ENCODE measurements around the gene HDGF.

HDGF gene

DNA sequence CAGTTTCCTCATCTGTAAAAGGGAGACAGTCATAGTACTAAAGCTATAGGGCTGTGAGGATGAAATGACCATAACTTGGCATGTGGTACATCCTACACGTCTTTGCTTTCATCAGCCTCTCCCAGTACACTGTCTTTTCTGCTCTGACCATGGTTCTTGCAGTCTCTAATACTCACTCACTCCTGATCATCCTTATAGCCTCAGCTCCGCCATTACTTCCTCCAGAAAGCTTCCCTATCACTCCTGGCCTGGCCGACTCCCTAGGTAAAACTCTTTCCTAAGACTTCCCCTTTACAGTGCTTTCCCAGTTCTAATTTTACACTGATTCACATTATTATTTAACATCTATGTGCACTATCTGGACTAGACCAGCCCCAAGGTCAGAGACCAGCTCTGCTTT, 5.6 kb downstream of the HDGF start:
- DNase-seq: no peak

DNA sequence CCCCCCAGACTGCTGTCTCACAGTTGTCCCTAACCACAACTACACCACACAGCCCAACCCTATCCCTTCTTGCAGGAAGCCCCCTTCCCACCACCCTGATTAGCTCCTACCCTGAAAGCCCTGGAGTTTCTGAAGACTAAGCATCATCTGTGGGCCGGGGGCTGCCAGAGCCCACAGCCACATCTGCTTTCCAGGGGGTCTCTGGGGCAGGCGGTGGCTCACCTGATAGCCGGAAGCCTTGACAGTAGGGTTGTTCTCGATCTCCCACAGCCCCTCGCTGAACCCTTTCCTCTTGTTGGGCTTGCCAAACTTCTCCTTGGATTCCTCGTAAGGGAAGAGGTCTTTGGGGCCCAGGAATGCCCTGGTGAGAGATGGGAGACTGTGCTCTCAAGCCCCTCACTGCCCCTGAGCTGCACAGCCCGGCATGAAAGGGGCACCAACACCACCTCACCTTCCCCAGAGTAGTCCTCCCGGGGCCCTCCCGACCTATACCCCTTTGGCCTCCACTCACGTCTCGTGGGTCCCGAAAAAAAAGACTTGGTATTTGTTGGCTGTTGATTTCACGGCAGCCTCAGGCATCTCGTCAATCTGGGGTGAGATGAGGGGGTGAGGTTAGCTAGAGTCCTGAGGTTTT, 6.6 kb downstream of the HDGF start:
- no peak for DNase-seq

DNA sequence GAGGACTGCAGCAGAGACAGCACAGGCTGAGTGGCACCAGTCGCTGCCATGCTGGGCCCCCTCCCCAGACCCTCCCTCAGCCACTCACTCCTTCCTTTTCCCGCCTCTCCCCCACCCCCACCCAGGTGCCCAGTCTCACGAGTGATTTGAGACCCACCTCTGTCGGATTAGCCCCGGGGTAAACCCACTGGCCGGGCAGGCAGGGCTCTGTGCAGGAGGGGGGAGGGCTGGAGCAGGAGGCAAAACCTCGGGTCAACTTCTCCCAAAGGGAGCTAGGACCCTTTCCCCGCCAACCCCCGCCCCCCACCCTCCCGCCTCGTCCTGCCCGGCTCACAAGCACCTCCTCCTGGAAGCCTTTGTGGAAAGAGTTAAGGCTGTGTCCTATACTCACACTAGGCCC, 7.1 kb downstream of the HDGF start:
- no peak for DNase-seq

DNA sequence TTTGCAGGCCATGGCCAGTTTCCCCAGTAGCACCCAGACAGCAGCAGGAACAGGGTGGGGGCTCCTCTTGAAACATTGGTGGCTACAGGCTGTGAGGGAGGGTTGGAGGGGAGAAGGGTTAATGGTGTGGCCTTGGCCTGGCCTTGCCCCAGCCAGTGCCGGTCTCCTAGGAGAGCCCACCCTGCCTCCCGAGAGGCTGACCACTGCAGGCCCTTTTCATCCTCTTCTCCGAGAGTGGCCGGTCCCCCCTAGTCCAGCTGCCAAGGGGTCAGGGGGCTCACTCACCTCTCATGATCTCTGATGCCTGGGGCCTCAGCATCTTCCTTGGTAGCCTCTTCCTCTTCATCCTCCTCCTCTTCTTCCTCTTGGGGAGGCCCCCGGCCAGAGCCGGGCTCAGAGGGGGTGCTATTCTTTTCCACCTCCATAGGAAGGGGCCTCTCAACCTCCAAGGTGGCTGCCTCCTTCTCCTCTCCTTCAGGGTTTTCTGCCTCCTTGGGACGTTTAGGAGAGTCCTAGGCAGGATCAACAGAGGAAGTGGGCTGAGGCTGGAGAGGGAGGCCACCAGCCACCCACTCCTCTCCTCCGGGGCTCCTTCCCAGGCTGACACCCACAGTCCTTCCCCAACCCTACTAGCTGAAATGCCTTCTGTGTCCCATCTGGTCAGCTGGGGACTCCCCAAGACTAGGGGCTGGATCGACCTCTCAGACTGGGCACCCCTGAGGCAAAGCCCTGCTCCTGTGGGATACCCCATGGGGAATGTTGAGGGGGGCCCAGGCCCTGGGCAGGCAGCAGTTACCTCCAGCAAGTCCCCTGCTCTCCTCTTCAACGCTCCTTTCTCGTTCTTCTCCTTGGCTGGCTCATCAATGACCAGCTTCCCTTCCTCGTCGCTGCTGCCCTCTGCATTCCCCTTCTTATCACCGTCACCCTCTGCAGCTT, 7.8 kb downstream of the HDGF start:
- DNase-seq: no peak

DNA sequence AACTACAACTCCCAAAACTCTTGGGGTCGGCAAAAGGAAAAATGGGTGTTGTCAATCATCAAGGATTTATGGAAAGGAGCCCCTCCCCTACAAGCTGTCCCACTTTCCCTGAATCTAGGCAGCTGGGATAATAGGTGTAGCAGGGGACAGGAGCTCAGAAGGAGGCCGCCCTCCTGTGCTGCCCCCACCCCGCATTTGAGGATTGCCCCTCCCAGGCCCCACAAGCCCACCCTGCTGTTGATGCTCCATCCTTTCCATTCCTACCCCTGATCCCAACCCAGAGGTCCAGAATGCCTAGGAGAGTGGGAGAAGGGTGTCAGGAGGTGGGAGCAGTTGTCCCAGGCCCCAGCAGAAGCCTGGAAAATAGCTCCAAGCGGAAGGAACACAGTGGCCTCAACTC, 8.7 kb downstream of the HDGF start:
- no peak for DNase-seq

DNA sequence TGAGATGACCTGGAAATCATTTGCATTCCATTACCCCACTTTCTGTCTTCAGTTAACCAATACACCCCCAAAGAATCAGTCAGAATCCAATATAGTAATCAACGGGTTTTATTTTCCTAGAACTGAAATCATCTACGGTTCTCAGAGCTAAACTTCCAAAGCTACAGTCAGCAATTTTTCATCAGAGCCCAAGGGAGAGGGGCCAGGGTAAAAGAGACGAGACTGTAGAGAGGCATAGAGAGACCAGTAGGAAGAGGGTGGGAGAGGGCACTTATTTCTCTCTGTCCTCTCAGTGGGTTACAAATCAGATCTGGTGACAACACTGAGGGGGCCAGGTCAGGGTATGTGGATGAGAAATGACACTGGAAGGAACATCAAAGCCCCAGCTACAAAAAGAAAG, 9.5 kb downstream of the HDGF start:
- no peak for DNase-seq

DNA sequence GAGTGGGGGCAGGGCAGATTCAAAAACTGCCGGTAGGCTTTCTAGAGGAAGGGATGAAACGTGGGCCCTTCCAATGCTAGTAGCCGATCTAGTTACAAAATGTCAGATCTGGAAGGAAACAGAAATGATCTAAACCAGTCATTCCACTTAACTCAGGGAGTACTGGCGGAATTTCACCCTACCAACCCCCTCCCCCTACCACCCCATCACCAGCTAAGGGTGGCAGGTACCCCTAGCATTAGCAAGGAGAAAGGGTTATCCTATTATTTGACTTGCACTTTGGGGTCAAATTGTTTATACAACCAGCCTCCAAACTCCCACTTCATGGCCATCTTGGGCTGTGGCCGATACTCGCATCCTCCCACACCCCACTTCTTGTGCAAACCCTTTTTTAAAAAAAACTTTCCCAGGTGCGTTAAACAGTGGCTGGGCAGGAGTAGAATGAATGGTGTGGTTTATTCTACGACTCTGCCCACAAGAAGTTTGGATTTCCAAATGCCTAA, 9.9 kb downstream of the HDGF start:
- DNase-seq: no peak

DNA sequence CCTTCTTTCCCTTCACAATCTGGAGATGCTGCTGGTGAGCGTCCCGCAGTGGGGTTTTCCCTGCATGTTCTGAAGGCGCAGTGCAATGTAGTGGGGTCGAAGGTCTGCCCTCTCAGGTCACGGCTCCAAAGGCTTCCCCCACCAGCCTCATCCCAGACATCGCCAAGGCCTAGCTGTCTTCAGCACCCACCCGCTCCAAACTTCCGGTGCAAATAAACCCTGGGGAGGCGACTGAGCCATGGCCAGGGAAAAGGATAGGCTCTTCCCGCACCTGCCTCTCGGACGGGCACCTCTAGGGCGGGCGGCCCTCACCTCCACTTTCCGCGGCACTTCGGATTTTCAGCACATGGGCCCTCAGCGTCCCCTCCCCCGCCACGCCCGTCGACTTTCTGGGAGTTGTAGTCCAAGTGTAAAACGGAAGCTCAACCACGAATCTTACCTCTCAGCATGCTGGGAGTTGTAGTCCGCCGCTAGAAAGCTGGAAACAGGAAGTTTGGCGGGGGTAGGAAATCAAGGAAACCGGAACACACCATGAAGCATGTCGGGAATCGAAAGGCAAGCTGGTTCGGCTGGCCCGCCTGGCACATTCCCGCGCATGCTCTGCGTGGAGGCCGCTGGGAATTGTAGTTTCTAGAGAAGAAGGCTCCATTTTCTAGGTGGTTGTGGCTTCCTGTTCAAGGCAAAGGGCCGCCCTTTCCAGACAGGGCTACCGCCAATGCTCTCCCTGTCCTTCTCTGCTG, 10.6 kb downstream of the HDGF start, which contains the start of gene MRPL24:
Gene MRPL24, minus strand, starts transcription at position 348 of the 740 bp plus-strand sequence. CDS start 2,384 bp downstream, outside the sequence.
- DNase-seq: peak; percentile 99

DNA sequence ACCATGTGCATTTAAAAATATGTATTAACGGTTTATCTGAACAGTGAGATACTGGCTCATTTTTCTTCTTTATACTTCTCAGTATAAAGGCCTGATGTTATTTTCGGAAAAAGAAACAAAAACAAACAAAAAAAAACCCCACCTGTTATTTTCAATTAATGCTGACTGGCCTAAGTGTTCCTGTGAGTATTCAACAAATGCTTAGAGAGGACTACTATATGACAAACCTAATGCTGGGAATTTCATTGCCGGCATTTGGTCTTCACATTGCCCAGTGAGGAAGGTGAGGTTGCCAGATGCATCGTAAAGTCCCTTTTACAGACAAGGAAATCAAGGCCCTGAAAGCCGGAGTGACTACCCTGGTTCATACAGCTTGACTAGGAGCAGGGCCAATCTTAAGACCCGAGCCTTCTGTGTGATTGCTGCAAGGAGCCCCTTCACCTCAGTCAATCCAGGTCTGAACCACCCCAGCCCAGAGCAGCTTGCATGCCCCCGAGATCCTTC, 11.2 kb downstream of the HDGF start:
- DNase-seq: no peak

DNA sequence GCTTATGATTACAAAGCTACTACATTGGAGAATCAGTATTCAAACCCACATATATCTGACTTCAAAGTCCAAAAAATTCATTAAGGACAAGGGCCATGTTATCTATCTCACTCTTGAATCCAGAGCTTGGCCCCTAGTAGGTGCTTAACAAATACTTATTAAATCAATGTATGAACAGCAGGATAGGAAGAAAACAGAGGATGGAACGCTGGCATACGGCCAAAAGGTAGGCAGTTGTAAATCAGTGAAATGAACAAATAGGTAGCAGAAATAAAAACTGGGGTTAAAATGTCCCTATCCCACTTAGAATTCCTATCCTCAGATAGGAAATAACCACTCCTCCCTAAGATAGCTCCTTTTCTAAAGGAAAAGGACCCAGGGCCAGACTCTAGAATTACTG, 12.6 kb downstream of the HDGF start:
- no peak for DNase-seq

DNA sequence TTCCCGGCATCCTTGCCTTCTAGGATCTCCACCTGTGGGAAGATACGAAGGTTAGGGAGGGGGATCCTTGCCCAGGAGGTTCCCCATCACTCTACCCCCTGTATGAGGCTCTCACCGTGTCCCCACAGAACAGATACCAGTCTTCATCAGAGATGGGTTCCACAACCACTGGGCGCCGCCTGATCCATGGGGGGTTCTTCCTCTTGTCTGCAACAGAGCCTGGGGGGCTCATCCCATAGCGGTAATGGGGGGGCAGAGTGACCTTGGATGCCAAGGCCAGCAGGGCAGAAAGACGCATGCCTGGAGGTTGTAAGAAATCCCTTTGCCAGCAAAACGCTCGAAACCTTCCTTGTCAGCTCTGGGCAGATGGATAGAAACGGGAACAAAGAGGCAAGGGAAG, 13.1 kb downstream of the HDGF start:
- no peak for DNase-seq

DNA sequence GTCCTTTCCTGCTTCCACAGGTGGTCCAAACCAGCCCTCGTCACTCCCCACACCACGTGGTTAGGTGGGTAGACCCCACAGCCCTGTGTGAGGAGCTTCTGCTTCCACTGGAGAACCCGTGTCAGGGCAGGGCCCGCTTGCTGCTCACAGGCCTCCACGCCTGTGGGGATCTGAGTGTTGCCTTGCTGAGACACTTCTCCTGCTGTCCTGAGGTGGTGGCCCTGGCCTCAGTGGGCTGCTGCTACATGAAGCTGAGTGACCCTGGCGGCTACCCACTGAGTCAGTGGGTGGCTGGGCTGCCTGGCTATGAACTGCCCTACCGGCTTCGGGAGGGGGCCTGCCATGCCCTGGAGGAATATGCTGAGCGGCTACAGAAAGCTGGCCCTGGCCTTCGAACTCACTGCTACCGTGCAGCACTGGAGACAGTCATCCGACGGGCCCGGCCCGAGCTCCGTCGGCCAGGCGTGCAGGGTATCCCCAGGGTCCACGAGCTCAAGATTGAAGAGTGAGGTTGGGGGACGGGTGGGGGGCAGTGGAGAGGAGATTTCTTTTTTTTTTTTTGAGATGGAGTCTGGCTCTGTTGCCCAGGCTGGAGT, 17.4 kb downstream of the HDGF start:
- DNase-seq: no peak

DNA sequence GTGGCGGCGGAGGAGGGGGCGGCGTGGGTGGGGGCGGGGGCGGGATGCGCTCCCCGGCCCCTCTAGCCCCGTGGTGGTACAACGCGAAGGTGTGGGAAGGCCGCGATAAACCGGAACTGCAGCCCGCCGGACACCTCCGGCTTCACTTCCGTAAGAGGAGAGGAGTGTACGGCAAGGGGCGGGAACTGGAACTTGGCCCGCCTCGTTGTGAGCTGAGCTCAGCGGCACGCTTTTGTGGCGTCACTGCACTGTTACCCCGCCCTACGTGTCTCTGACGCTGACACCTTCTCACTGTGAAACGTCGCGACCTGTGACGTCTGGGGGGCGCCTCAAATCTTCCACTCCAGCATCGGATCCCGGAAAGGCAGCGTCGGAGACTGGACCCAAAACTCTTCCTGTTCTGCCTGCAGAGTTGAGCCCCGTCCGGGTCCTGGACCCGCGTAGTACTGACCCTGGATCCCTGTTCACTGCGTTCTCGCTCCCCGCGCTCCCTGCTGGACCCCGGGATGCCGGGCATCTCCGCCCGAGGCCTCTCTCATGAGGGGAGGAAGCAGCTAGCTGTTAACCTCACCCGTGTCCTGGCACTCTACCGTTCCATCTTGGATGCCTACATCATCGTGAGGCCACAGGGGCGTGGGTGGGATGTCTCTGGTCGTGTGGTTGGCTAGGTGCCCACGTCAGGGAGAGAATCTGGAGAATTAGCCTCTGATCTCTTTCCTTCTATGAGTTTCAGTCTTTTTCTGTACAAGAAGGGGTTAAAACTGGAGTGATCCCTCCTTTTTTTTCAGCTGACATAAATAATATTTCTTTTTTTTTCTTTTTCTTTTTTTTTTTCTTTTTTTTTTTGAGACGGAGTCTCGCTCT, 22.6 kb downstream of the HDGF start, which contains the start of gene ISG20L2:
Gene ISG20L2, minus strand, starts transcription at position 168 of the 864 bp plus-strand sequence. CDS start 1,114 bp downstream, outside the sequence.
- peak; percentile 97 for DNase-seq

DNA sequence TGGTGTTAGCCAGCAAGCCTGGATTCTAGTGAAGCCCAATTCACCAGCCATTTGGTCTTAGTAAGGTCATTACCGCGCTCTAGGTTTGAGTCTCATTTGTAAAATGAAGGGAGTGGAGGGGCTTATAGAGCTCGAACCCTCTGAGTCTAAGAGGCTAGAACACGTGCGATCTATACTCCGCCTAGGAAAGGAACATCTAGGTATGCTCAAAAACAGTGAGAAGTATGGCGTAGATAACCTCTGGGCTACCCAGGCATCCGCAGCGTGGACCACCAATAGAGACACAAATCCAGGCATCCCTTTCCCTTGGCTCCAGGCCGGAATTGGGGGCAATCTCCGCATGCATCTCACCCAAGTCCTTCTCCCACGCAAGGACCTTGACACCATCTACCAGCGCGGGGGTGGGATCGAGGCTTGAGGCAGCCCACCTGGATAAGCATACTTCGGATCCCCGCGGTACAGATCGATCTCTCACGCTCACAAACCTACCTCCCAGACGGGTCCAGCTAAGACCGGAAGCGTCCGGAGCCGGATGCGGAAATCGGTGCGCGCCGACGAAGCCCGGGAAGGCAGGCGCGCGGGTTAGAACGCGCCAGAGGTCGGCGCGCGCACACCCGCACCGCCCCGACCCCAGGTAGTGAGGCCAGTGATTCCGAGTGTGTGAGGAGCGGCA, 23.4 kb downstream of the HDGF start, which contains the start of gene METTL25B:
Gene METTL25B, plus strand, starts transcription at position 544 of the 673 bp plus-strand sequence. CDS start 636 bp downstream, outside the sequence.
- peak; percentile 88 for DNase-seq

DNA sequence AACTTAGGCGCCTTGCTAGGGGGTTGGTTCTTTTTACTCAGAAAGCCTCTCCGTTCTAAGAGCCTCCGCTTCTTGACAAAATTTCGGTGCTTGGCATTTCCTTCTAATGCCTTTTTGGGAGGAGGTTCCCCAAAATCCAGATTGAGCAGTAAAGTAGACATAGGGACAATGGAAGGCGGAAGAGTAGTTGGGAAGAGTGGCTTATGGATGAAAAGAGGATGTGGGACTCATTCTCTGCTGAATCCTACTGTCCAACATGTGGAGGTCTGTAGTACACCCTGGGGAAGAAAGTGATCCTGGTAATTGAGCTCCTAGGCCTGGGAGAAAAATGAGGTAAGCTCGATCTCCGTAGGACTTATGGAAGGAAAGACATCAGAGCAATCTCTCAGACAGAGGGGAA, 24.0 kb downstream of the HDGF start:
- DNase-seq: no peak

DNA sequence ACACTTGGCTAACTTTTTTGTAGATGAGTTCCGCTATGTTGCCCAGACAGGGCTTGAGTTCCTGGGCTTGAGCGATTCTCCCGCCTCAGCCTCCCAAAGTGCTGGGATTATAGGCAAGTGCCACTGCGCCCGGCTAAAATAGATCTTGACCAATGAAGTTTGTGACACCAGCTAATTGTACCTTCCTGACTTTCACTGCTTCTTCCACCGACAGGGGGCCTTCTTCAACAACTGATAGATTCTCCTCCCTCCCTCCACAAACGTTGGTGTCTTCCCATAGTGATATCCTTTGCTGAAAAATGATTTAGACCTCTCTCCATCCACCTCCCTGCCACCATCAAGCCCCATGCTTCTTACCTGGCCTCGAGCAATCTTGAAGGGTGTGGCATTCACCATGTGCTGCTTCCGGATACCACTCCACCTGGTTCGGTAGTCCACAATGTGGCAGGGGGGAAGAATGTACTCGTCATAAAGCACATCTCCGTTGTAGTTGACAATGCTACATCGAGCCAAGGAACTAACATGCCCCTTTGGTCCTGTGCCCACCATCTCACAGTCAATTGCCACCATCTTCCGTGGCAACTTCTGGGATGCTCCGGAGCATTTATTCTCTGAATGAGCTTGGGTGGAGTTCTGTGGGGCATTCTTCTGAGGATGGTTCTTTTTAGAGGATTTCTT, 24.8 kb downstream of the HDGF start:
- DNase-seq: peak; percentile 18

DNA sequence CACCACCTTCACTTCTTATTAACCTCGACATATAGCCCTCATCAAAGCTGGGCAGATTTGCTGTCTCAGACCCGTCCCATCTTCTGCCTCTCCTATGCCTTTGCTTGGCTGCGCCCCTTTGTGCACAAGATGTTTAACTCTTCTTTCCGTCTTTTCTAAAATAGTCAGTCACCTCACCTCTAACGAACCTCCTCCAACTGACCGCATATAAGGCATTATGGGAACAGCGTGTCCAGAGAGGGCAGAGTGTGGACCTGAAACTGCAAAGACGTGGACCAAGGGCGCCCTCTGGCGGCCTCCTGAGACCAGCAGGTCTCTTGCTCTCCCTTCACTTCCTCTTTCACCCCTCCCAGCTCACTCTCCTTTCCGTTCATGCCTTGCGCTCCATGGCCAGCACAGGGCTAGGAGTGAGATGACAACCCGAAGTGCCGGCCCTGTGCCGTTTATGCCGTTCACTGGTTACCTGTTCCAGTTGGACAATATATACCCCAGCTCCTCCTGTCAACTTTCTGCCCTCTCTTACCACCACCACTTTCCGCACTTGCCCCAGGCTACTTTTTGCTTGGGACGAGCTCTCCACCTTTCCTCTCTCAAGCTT, 25.7 kb downstream of the HDGF start:
- peak; percentile 78 for DNase-seq

DNA sequence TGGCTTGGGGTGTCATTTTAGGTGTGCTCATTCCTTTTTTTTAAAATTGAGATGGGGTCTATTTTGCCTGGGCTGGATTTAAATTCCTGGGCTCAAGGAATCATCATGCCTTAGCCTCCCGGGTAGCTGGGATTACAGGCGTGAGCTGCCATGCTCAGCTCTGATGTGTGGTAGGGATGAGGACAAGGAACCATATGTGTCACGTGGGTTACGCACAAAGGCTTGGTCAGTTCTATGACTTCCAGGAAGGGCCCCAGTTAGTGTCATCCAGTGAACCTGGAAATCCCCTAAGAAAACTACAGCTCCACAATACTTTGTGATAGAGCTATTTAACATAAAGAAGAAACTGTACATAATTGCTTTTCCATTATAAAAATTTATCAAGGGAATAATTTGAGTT, 29.9 kb downstream of the HDGF start:
- no peak for DNase-seq

DNA sequence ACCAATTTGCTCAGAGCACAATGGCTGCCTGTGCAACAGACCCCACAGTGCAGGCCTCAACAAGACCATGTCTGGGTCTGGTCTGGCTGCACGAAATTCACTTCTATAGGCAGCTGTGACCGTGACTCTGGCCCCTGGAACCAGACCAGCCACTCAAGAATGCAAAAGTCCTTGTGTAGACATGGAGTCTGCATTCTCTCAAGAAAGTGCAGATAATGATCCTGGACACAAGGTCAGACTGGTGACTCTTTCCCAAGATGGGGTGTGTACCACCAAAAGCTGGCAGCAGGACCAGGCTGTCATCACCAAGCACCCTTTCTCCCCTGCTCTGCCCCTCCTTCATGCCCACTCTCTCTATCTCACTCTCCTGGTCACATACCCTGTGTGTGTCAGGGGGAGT, 30.3 kb downstream of the HDGF start:
- no peak for DNase-seq

DNA sequence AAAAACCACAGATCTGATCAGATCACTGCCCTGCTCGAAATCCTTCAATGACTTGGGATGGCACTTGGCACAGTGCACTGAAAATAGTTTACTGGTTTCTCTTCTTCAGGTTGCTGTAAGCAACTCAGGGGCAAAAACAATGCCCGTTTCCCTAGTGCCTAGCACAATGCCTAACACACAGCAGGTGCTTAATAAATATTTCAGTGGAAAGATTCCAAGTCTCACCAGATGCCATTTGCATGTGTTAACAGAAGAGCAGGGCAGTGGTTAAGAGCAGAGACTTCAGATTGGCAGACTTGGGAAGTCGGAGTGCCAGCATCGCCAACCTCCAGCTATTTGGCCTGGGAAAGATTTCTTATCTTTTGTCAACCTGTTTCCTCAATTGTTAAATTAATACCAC, 34.1 kb downstream of the HDGF start:
- DNase-seq: no peak

All from NCI-H146 (cell line).